GM21717 (cell line): ENCODE results near the gene SAPCD2.
"Not testable (repeated sequence)": the region's sequence is repeated elsewhere in the genome, so short reads cannot be mapped to it uniquely, and the experiment has no call there.

Experiments used
- ATAC-seq: cut with Tn5 transposase; IDR thresholded peaks from one replicate; pipeline ENCODE4 v1.9.1; 2021; ENCODE audit warnings: mild to moderate bottlenecking, moderate library complexity; ENCODE audit not compliant: unreplicated experiment

The SAPCD2 gene, protein sequence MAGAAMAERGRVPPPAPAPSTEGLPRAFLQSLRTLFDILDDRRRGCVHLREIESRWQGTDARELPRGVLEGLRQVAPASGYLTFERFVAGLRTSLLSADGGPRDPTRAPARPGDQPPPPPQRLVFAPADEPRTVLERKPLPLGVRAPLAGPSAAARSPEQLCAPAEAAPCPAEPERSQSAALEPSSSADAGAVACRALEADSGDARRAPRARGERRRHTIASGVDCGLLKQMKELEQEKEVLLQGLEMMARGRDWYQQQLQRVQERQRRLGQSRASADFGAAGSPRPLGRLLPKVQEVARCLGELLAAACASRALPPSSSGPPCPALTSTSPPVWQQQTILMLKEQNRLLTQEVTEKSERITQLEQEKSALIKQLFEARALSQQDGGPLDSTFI

GRCh38 chr9:137070201-137070905 lies at the start of gene SAPCD2:
Gene SAPCD2, minus strand, starts transcription at chr9:137070557. Its CDS starts 97 bp downstream, at chr9:137070460.
- ATAC-seq, result peak; percentile 47

DNA sequence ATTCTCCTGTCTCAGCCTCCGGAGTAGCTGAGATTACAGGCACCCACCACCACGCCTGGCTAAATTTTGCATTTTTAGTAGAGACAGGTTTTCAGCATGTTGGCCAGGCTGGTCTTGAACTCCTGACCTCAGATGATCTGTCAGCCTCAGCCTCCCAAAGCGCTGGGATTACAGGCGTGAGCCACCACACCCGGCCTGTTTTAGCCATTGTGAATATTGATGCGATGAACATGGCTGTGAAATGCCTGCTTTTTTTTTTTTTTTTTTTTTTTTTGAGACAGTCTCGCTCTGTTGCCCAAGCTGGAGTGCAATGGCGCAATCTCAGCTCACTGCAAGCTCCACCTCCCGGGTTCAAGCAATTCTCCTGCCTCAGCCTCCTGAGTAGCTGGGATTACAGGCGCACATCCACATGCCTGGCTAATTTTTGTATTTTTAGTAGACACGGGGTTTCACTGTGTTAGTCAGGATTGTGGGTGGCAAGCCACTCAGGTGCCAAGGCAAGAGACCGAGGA lies 47.8 kb upstream of the SAPCD2 start:
- not testable (repeated sequence) for ATAC-seq

- no peak for ATAC-seq
Observed at GRCh38 chr9:137117269-137117731, 46.9 kb upstream of the SAPCD2 start.

DNA sequence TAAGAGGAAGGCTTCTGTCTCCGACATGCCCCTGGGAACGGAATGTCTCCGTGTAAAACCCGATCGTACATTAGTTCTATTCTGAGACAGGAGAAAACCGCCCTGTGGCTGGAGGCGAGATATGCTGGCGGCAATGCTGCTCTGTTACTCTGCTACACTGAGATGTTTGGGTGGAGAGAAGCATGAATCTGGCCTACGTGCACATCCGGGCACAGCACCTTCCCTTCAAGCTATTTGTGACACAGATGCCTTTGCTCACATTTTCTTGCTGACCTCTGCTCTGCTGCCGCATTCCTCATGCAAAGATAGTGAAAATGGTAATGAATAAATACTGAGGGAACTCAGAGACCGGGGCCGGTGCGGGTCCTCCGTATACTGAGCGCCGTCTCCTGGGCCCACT lies 46.4 kb upstream of the SAPCD2 start:
- ATAC-seq, result no peak

DNA sequence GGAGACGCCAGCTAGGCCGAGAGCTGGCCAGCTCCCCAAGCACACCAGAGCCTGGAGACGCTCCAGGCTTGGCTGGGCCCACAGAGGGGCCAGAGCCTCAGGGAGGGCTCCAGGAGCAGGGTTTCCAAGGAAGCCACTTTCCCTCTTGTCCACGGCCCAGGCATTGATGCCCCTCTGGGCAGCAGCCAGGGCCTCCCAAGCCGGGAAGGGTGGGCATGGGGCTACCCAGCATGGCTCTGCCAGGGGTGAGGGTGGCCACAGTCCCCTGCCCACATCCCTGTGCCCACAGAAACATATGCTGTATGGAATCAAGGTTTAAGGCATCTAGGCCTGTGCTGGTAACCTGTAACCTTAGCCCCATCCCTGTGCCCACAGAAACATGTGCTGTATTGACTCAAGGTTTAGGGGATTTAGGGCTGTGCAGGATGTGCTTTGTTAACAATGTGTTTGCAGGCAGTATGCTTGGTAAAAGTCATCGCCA lies 45.7 kb upstream of the SAPCD2 start:
- no peak for ATAC-seq

GRCh38 chr9:137115394-137116026 lies 45.2 kb upstream of the SAPCD2 start:
- no peak for ATAC-seq

GRCh38 chr9:137114613-137115393 lies 44.4 kb upstream of the SAPCD2 start, which contains the start of gene DPP7:
Gene DPP7, minus strand, starts transcription at chr9:137114733. Its CDS starts 20 bp downstream, at chr9:137114713.
- ATAC-seq, result peak; percentile 60

DNA sequence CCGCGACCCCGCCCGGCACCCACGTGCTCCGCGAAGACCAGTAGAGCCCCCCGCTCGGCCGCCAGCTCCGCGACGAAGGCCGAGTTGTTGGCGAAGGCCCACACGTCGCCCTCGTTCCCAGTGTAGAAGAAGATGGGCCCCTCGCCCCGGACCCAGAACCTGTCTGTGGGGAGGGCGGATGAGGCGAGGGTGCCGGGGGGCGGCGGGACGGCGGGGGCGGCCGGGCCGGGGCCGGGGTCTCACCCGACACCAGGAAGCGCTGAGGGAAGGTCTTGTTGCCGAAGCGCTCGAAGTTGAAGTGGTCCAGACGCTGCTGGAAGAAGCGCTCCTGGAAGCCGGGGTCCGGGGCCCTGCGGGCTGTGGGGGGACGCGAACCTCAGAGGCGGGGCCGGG lies 43.9 kb upstream of the SAPCD2 start:
- peak; percentile 27 for ATAC-seq

DNA sequence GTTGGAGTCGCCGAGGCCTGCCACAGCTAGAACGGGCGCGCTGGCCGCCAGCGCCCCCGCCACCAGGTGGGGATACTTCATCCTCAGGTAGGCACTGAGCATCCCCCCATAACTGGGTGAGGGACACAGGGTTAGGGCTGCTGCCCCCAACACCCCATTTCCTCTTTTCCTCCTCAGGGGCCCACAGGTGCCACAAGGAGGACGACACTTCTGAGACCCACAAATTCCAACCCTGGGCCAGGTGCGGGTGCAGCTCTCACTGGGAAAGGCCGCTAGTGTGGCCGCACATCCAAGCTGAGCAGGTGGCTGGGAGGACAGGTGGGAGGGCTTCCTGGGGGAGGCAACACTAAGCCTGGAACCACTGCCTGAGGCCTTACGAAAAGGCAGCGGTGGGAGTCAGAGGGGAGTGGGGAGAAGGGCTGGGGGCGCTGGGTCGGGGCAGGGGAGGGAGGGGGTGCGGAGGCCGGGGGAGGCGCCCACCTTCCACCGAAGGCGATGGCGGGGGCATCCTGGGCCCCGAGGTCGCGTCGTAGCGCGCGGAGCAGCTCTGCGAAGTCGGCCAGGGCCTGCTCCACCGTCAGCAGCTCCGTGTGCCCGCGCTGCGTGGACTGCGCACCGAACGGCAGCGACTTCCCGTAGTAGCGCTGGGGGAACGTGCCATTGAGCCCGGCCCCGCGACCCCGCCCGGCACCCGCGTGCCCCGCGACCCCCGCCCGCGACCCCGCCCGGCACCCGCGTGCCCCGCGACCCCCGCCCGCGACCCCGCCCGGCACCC lies 43.2 kb upstream of the SAPCD2 start:
- ATAC-seq, result no peak

- ATAC-seq, result no peak
Observed at GRCh38 chr9:137112564-137113384, 42.4 kb upstream of the SAPCD2 start.

- ATAC-seq, result no peak
Observed at GRCh38 chr9:137111788-137112563, 41.6 kb upstream of the SAPCD2 start.

GRCh38 chr9:137110911-137111787 lies 40.8 kb upstream of the SAPCD2 start:
- no peak for ATAC-seq

GRCh38 chr9:137110147-137110910 lies 40.0 kb upstream of the SAPCD2 start:
- no peak for ATAC-seq

GRCh38 chr9:137109250-137110146 lies 39.1 kb upstream of the SAPCD2 start:
- ATAC-seq, result no peak

DNA sequence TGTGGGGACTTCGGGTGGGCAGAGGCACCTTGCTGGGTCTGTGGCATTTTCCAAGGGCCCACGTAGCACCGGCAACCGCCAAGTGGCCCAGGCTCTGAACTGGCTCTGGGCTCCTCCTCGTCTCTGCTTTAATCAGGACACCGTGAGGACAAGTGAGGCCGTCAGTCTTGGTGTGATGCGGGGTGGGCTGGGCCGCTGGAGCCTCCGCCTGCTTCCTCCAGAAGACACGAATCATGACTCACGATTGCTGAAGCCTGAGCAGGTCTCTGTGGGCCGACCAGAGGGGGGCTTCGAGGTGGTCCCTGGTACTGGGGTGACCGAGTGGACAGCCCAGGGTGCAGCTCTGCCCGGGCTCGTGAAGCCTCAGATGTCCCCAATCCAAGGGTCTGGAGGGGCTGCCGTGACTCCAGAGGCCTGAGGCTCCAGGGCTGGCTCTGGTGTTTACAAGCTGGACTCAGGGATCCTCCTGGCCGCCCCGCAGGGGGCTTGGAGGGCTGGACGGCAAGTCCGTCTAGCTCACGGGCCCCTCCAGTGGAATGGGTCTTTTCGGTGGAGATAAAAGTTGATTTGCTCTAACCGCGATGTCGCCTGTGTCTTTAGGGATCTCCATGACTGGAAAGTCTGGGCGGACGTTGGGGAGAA lies 38.4 kb upstream of the SAPCD2 start:
- ATAC-seq, result no peak
